Activated CD8-positive, alpha-beta memory T cell treated with anti-CD3 and anti-CD28 coated beads, Interleukin-2, amount 50 U/mL, for 4 hours (primary cell): Measurements from ENCODE around the gene COMMD1.

Experiments used
- DNase-seq: peaks from one replicate; pipeline ENCODE4 v3.0.0-alpha.2; 2020

COMMD1 gene

DNA sequence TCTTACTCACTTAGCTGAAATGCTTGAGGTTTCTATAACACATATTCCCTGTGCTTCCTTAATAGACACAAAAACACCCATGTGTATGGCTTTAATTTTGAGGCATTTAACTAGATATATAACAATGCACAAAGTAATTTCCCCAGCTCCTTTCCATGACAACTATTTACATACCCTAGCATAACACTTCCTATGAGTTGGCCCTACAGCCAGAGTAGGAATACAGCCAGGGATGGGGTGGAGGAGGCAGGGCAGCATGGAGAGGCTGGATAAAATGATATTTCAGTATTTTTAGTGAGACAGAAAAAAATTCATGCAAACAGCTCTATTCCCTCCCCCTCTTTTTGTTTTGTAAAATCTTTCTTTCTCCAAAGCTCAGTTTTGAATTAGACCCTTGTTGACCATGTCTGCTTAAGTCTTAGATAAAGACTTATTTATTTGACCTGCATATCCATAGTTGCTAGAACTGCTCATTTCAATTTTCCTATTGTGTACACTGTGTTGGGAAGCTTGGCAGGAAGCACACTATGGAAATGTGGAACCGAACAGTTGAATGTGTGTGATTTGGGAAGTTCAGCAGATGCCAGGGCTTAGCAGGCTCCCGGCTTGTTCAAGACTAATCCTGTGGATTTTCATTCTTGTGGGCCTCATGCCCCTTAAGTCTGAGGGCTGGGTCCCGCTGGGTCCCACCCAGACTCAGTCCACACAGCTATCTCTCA is 279.2 kb downstream of the COMMD1 start:
- DNase-seq, result no peak
